ENCODE results near the gene DNAAF2.

DNA sequence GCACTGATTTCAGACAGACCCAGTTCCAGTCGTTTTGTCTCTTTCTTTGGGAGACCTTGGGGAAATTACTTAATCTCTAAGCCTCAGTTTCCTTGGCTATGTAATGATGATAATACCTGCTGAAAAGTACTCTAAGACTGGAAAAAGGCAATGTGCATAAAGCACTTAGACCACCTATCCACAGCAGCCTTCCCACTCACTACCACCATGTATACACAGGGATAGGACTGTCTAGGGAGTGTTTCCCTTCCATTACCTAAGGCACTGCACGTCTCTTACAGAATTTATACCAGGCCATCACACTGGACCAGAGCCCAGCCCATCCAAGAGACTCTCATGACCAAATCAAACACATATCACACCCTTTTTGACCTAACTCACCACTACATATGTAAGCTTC is 55.2 kb downstream of the DNAAF2 start:
- TF ChIP-seq, protein P1, sequence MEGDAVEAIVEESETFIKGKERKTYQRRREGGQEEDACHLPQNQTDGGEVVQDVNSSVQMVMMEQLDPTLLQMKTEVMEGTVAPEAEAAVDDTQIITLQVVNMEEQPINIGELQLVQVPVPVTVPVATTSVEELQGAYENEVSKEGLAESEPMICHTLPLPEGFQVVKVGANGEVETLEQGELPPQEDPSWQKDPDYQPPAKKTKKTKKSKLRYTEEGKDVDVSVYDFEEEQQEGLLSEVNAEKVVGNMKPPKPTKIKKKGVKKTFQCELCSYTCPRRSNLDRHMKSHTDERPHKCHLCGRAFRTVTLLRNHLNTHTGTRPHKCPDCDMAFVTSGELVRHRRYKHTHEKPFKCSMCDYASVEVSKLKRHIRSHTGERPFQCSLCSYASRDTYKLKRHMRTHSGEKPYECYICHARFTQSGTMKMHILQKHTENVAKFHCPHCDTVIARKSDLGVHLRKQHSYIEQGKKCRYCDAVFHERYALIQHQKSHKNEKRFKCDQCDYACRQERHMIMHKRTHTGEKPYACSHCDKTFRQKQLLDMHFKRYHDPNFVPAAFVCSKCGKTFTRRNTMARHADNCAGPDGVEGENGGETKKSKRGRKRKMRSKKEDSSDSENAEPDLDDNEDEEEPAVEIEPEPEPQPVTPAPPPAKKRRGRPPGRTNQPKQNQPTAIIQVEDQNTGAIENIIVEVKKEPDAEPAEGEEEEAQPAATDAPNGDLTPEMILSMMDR (IDR thresholded peaks at IDR 0.05; ENCODE audit: low read depth, low read length, missing input control): no peak
- TF ChIP-seq, protein P2, sequence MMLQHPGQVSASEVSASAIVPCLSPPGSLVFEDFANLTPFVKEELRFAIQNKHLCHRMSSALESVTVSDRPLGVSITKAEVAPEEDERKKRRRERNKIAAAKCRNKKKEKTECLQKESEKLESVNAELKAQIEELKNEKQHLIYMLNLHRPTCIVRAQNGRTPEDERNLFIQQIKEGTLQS (IDR thresholded peaks at IDR 0.05): no peak
- TF ChIP-seq RAD21 (IDR thresholded peaks at IDR 0.05) (no peak), FOXA1 (IDR thresholded peaks at IDR 0.05) (no peak), NR2F2 (IDR thresholded peaks at IDR 0.05) (no peak)
- TF ChIP-seq, protein P3, sequence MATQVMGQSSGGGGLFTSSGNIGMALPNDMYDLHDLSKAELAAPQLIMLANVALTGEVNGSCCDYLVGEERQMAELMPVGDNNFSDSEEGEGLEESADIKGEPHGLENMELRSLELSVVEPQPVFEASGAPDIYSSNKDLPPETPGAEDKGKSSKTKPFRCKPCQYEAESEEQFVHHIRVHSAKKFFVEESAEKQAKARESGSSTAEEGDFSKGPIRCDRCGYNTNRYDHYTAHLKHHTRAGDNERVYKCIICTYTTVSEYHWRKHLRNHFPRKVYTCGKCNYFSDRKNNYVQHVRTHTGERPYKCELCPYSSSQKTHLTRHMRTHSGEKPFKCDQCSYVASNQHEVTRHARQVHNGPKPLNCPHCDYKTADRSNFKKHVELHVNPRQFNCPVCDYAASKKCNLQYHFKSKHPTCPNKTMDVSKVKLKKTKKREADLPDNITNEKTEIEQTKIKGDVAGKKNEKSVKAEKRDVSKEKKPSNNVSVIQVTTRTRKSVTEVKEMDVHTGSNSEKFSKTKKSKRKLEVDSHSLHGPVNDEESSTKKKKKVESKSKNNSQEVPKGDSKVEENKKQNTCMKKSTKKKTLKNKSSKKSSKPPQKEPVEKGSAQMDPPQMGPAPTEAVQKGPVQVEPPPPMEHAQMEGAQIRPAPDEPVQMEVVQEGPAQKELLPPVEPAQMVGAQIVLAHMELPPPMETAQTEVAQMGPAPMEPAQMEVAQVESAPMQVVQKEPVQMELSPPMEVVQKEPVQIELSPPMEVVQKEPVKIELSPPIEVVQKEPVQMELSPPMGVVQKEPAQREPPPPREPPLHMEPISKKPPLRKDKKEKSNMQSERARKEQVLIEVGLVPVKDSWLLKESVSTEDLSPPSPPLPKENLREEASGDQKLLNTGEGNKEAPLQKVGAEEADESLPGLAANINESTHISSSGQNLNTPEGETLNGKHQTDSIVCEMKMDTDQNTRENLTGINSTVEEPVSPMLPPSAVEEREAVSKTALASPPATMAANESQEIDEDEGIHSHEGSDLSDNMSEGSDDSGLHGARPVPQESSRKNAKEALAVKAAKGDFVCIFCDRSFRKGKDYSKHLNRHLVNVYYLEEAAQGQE (IDR thresholded peaks at IDR 0.05): no peak

Data from liver (tissue), 3 donors.